H1 (cell line): ENCODE measurements around the gene KCTD16. TPM values are rescaled to one million over a fixed set of nuclear protein-coding genes. Genes with fewer than 3 reads are reported as not detected.

ENCODE experiments used
- CREB1 ChIP-seq: IDR thresholded peaks from 2 replicates; pipeline ENCODE4 v1.6.1; 2012; ENCODE audit warnings: inconsistent platforms
- HDAC2 ChIP-seq, 2 experiments: fragments of 300-600 bp in 1 of 2; sonication (generic) in 1 of 2; IDR thresholded peaks; 2 replicates each; pipeline ENCODE4 v1.6.1; 2011 to 2012; ENCODE audit warnings: low read depth in 2 of 2, low read length in 2 of 2, mild to moderate bottlenecking in 2 of 2, moderate library complexity in 2 of 2, borderline replicate concordance in 1 of 2, inconsistent platforms in 1 of 2
- HDAC6 ChIP-seq: IDR thresholded peaks from one replicate; pipeline ENCODE4 v1.7.1; 2012; ENCODE audit warnings: low read depth, mild to moderate bottlenecking, inconsistent platforms, low read length, moderate library complexity
- KDM1A ChIP-seq: fragments of 200-600, 300-600 bp; sonication (generic); IDR thresholded peaks from 2 replicates; pipeline ENCODE4 v1.7.1; 2016; ENCODE audit warnings: mild to moderate bottlenecking, low read length, borderline replicate concordance
- POU5F1 ChIP-seq: IDR thresholded peaks from 2 replicates; pipeline ENCODE4 v1.6.1; 2011; ENCODE audit warnings: low read depth, mild to moderate bottlenecking, low read length, moderate library complexity
- RFX5 ChIP-seq: IDR thresholded peaks from 2 replicates; pipeline ENCODE4 v1.6.1; 2011; ENCODE audit warnings: low read depth, low read length, improper control_type of control experiment, borderline replicate concordance
- SRF ChIP-seq: IDR thresholded peaks from 2 replicates; pipeline ENCODE4 v1.6.1; 2011; ENCODE audit warnings: mild to moderate bottlenecking, low read depth, low read length, moderate library complexity
- polyA plus RNA-seq, 7 experiments: library from polyadenylated mRNA; depleted of rRNA in 3 of 7; stranded (reverse) in 5 of 7; unstranded in 2 of 7; fragments of >200 nt in 5 of 7; fragments of 200-250 nt in 2 of 7; gene quantifications; 1 replicate in 5 of 7; 2 replicates in 1 of 7; 4 replicates in 1 of 7; pipeline versions ENCODE4 v1.2.1 to v1.2.3, GENCODE V29; 2011 to 2013; ENCODE audit warnings: missing spikeins in 2 of 7, mixed read lengths in 2 of 7
- total RNA-seq: library from RNA; stranded (reverse); fragmentation: NEBNext Ultra II Directional; extraction: Animal tissue kit (Norgen Biotek cat#: 25700); gene quantifications from 2 replicates; pipeline ENCODE4 v1.2.1, GENCODE V29; 2021
- TF ChIP-seq, protein P1 (sequence below): fragments of 300-600 bp; sonication (generic); IDR thresholded peaks from 2 replicates; pipeline ENCODE4 v1.7.1; 2012; ENCODE audit warnings: low read length, moderate library complexity, mild to moderate bottlenecking, inconsistent platforms; ENCODE audit not compliant: insufficient replicate concordance
- TF ChIP-seq, protein P2 (sequence below): IDR thresholded peaks from 2 replicates; pipeline ENCODE4 v1.6.1; 2012; ENCODE audit warnings: inconsistent platforms
- TF ChIP-seq, protein P3 (sequence below): IDR thresholded peaks from 2 replicates; pipeline ENCODE4 v1.6.1; 2012; ENCODE audit warnings: inconsistent platforms

Gene KCTD16
- total and polyA plus RNA-seq, 2 of the 8 experiments (the other 6 are each of a cell fraction or from before 2014, with no cell fraction given), result 0.03 to 0.24 TPM

DNA sequence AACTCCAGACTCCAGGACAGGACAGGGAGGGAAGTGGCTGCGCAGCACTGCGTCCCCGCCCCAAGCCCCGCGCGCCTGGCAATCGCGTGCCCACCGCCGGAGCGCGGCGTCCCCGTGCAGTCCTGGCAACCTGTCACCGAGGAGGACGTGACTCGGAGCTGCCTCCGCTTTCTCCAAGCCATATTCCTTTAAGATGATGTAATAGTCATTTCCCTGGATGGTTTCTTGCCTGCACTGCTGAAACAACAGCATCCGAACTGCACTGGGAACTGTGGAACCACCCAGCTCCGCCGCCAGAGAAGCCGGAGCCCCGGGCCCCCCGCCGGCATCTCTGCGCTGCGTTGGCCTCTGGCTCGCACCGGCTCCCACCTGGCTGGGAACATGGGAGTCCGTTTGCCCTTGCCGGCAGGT is 34.5 kb downstream of the KCTD16 start (continued):
- TF ChIP-seq, protein P1, sequence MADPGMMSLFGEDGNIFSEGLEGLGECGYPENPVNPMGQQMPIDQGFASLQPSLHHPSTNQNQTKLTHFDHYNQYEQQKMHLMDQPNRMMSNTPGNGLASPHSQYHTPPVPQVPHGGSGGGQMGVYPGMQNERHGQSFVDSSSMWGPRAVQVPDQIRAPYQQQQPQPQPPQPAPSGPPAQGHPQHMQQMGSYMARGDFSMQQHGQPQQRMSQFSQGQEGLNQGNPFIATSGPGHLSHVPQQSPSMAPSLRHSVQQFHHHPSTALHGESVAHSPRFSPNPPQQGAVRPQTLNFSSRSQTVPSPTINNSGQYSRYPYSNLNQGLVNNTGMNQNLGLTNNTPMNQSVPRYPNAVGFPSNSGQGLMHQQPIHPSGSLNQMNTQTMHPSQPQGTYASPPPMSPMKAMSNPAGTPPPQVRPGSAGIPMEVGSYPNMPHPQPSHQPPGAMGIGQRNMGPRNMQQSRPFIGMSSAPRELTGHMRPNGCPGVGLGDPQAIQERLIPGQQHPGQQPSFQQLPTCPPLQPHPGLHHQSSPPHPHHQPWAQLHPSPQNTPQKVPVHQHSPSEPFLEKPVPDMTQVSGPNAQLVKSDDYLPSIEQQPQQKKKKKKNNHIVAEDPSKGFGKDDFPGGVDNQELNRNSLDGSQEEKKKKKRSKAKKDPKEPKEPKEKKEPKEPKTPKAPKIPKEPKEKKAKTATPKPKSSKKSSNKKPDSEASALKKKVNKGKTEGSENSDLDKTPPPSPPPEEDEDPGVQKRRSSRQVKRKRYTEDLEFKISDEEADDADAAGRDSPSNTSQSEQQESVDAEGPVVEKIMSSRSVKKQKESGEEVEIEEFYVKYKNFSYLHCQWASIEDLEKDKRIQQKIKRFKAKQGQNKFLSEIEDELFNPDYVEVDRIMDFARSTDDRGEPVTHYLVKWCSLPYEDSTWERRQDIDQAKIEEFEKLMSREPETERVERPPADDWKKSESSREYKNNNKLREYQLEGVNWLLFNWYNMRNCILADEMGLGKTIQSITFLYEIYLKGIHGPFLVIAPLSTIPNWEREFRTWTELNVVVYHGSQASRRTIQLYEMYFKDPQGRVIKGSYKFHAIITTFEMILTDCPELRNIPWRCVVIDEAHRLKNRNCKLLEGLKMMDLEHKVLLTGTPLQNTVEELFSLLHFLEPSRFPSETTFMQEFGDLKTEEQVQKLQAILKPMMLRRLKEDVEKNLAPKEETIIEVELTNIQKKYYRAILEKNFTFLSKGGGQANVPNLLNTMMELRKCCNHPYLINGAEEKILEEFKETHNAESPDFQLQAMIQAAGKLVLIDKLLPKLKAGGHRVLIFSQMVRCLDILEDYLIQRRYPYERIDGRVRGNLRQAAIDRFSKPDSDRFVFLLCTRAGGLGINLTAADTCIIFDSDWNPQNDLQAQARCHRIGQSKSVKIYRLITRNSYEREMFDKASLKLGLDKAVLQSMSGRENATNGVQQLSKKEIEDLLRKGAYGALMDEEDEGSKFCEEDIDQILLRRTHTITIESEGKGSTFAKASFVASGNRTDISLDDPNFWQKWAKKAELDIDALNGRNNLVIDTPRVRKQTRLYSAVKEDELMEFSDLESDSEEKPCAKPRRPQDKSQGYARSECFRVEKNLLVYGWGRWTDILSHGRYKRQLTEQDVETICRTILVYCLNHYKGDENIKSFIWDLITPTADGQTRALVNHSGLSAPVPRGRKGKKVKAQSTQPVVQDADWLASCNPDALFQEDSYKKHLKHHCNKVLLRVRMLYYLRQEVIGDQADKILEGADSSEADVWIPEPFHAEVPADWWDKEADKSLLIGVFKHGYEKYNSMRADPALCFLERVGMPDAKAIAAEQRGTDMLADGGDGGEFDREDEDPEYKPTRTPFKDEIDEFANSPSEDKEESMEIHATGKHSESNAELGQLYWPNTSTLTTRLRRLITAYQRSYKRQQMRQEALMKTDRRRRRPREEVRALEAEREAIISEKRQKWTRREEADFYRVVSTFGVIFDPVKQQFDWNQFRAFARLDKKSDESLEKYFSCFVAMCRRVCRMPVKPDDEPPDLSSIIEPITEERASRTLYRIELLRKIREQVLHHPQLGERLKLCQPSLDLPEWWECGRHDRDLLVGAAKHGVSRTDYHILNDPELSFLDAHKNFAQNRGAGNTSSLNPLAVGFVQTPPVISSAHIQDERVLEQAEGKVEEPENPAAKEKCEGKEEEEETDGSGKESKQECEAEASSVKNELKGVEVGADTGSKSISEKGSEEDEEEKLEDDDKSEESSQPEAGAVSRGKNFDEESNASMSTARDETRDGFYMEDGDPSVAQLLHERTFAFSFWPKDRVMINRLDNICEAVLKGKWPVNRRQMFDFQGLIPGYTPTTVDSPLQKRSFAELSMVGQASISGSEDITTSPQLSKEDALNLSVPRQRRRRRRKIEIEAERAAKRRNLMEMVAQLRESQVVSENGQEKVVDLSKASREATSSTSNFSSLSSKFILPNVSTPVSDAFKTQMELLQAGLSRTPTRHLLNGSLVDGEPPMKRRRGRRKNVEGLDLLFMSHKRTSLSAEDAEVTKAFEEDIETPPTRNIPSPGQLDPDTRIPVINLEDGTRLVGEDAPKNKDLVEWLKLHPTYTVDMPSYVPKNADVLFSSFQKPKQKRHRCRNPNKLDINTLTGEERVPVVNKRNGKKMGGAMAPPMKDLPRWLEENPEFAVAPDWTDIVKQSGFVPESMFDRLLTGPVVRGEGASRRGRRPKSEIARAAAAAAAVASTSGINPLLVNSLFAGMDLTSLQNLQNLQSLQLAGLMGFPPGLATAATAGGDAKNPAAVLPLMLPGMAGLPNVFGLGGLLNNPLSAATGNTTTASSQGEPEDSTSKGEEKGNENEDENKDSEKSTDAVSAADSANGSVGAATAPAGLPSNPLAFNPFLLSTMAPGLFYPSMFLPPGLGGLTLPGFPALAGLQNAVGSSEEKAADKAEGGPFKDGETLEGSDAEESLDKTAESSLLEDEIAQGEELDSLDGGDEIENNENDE, result no peak
- TF ChIP-seq SRF (no peak), KDM1A (no peak), HDAC2 (IDR thresholded peaks at IDR 0.05; ENCODE audit: borderline replicate concordance in 1 of 2, low read depth in 2 of 2, low read length in 2 of 2) (no peak), HDAC6 (no peak), POU5F1 (no peak), RFX5 (no peak), CREB1 (no peak)
- TF ChIP-seq, protein P2, sequence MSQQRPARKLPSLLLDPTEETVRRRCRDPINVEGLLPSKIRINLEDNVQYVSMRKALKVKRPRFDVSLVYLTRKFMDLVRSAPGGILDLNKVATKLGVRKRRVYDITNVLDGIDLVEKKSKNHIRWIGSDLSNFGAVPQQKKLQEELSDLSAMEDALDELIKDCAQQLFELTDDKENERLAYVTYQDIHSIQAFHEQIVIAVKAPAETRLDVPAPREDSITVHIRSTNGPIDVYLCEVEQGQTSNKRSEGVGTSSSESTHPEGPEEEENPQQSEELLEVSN, result peak; percentile 59
- TF ChIP-seq, protein P3, sequence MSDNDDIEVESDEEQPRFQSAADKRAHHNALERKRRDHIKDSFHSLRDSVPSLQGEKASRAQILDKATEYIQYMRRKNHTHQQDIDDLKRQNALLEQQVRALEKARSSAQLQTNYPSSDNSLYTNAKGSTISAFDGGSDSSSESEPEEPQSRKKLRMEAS, result peak; percentile 65; the same call in 1 of the 2 replicates
